PFSK-1 (cell line): ENCODE results near the gene ADAMTS17.

Source experiments
- POLR2AphosphoS5 ChIP-seq: IDR thresholded peaks from 2 replicates; pipeline ENCODE4 v1.6.1; 2012; ENCODE audit warnings: low read depth, mild to moderate bottlenecking, control low read depth, low read length, moderate library complexity
- SIN3A ChIP-seq: IDR thresholded peaks from 2 replicates; pipeline ENCODE4 v1.6.1; 2012; ENCODE audit warnings: mild to moderate bottlenecking, low read length, moderate library complexity, borderline replicate concordance; ENCODE audit not compliant: insufficient read depth

DNA sequence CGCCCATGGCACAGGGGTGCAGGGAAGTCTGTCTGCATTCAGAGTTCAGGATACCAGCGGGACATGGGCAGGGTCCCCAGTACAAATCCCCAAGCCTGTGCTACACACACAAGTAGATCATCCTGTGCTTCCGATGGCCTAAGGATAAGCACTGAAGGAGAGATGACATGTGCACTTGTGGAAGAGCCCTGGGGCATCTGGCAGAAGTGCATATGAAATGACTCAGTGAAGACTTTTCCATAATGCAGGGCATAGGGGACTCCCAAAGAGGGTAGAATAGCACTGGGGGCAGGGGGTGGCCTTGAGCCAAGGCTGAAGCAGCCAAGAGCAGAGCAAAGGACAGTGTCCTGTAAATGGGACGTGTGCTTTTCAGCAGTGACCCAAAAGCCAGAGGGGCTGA is 22.9 kb downstream of the ADAMTS17 start:
- TF ChIP-seq POLR2AphosphoS5: no peak
- TF ChIP-seq SIN3A: no peak
